ENCODE data around the gene FIGLA. TPM values are rescaled to one million over a fixed set of nuclear protein-coding genes. Genes with fewer than 3 reads are reported as not detected.

Gene FIGLA
- total and polyA plus RNA-seq, 2 of the 8 experiments (the other 6 are each of a cell fraction or from before 2014, with no cell fraction given), result not detected

DNA sequence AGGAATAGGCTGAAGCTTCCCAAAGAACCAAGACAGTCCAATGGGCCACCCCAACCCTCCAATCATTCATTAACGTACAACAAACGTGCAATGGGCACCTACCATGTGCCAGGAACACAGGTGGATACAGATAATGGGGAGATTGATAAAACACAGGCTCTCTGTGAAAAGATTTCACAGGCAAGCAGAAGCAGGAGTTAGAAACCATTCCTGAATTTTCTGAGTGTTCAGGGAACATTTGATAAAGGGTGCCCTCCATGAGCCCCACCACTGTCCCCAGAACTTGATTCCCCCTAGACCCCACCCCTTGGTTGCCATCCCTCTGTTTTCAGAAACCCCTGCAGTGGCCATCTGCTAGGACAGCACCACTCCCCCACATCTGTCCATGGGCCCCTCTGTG lies 43.7 kb upstream of the FIGLA start (continued):
- TF ChIP-seq, protein P1, sequence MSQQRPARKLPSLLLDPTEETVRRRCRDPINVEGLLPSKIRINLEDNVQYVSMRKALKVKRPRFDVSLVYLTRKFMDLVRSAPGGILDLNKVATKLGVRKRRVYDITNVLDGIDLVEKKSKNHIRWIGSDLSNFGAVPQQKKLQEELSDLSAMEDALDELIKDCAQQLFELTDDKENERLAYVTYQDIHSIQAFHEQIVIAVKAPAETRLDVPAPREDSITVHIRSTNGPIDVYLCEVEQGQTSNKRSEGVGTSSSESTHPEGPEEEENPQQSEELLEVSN (IDR thresholded peaks at IDR 0.05), result no peak
- TF ChIP-seq, protein P2, sequence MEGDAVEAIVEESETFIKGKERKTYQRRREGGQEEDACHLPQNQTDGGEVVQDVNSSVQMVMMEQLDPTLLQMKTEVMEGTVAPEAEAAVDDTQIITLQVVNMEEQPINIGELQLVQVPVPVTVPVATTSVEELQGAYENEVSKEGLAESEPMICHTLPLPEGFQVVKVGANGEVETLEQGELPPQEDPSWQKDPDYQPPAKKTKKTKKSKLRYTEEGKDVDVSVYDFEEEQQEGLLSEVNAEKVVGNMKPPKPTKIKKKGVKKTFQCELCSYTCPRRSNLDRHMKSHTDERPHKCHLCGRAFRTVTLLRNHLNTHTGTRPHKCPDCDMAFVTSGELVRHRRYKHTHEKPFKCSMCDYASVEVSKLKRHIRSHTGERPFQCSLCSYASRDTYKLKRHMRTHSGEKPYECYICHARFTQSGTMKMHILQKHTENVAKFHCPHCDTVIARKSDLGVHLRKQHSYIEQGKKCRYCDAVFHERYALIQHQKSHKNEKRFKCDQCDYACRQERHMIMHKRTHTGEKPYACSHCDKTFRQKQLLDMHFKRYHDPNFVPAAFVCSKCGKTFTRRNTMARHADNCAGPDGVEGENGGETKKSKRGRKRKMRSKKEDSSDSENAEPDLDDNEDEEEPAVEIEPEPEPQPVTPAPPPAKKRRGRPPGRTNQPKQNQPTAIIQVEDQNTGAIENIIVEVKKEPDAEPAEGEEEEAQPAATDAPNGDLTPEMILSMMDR (IDR thresholded peaks at IDR 0.05; ENCODE audit: control extremely low read depth in 1 of 3, insufficient read depth in 1 of 3, low read depth in 1 of 3, low read length in 3 of 3), result no peak
